HUDEP-2 (cell line): ENCODE results near the gene UBE2J2.
"Not testable (repeated sequence)": the region's sequence is repeated elsewhere in the genome, so short reads cannot be mapped to it uniquely, and the experiment has no call there.

Experiments
- DNase-seq, 76 experiments: peaks; one replicate each; lab custom pipeline; 2025; ENCODE audit not compliant: unreplicated experiment in 76 of 76; lab: John Stamatoyannopoulos, UW

The UBE2J2 gene

DNA sequence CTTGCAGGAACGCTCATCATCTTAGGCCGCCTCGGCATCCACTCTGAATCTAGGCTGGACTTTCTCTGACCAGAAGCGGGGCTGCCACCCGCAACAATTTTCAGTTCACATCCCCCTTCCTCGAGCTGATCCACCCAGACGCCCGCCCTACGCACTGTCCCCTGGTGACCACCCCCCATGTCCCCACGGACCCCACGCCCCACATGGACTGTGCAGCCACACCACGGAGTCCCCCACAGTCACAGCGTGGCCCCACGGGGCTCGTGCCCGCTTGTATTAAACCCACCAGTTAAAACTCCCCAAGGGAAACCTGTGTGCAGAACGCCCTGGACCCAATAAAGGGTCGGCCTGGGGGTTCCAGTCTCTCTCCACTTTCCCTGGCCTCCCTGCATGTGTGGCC lies 14.1 kb downstream of the UBE2J2 start:
- no peak for DNase-seq

DNA sequence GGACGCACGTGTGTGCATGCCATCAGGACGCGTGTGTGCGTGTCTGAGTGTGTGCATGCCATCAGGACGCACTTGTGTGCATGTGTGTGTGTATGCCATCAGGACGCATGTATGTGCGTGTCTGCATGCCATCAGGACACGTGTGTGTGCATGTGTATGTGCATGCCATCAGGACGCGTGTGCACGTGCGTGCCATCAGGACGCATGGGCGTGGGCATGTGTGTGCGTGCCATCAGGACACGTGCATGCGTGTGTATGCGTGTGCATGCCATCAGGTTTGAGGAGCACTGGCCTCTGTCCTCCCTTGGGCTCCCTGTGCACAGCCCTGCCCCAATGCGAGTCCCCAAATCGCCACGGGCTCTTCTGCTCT lies 14.6 kb downstream of the UBE2J2 start:
- no peak for DNase-seq

DNA sequence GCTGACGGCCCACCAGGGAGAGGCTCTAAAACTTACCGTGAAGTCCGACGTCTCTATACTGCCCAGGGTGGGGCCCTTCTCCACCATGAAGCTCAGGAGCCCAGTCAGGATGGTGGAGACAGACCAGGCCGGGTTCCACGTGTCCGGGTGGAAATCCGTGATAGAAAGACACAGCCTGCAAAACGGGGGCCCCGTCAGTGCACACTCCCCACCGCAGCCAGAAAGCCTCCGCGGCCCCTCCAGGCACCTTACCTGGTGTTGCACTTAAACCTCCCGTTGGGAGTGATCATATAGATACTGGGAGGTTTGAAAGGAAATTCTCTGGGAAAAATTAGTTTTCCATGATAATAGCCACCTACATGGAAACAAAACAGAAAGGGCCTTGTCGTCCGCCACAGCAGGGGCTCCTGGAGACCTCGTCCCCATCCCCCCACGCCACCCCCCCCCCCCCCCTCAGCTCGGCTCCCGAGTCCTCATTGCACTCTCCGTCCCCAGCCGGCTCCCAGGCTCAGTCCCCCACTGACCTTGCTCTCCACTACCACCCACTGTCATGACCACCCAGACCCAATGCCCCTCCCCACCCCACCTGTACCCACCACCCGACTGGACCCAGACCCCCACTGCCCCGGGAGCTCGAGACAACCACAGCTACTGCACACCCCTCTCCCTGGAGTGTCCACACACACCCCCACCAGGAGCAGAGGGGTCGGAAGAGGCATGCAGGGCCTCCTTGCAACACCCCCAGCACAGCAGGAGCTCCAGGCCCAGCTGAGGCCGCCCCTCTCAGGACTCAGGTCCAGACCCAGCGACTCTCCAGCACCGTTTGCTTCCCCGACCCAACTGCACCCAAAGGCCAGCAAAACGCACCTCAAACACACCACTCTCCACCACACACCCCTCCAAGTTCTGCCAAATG lies 16.4 kb downstream of the UBE2J2 start:
- DNase-seq, result no peak

DNA sequence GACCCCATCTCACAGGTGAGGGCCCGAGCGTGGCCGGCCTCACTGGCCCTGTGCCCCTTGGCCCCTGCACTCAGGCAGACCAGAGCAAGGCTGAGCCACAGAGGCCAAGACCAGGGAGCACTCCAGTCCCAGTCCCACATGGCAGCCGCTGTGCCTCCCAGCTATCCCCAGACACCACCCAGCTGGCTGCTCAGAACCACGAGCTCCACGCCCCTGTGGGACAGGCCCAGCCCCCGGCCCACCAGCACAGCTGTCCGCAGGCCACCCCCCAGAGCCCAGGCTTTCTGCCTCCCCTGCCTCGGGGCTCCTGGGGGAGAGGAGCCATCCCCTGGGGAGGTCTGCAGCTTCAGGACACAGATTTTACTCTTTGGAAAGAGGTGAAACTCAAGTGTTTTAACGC lies 18.0 kb downstream of the UBE2J2 start:
- no peak for DNase-seq

DNA sequence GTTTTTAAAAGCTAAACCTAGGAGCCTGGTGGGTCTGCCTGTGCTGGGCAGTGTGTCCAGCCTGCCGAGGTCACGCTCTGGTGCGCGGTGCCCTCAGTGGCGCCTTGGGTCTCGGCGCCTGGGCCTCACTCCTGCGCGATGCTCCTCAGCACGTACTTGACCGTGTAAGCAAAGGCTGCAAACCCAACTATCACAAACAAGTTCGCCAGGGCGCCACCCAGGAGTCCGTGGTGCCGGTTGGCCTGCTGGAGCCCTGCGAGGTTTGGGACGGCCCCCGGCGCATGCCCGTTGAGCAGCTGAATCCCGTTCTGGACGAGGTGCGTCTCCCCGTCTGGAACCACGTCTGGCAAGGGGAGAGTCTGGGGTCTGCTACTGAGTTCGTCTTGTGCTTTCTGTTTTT lies 18.6 kb downstream of the UBE2J2 start:
- no peak for DNase-seq

DNA sequence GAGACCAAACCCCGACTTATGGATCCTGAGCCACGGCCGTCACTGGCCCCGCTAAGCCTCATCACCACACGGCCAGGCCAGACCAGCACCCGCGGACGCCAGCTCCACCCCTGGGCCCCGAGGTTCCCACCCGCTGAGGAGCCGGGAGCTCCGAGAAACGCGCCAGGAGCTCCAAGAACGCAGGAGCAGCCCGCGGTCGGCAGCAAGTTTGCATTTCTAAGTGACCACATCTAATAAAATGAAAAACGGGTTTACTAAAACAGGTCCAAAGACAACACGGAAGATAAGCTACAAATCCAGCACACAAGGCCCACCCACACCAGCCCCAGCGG lies 19.0 kb downstream of the UBE2J2 start:
- DNase-seq, result no peak

DNA sequence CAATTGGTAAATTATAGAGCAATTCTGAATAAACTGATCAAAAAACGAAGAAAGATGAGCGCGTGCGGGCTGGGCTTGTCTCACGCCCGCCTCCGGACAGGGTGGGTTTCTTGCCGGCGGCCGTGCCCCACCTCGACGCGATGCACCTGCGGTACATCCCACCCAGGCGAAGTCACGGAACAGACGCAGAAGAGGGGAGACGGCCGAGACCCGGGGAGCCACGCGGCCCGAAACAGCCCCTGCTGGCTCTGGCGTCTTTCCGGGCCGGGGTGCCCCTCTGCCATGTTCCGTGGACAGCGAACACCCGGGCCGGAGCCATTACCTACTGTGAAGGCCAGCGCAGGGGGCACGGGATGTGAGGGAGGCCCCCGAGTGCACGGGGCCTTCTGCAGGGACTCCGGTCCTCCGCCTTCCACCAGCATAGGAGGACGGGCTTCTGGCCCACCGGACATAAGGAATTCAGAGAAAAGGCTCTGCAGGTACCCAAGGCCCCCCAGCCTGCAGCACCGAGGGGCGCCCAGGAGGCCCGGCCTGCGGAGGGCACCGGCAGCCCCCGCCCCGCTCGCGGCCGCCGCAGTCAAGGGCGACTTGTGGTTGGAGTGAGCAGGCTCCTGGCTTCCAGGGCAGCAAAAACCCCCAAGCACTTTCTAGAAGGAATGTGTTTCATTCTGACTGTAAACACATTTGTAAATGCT lies 19.5 kb downstream of the UBE2J2 start:
- no peak for DNase-seq

DNA sequence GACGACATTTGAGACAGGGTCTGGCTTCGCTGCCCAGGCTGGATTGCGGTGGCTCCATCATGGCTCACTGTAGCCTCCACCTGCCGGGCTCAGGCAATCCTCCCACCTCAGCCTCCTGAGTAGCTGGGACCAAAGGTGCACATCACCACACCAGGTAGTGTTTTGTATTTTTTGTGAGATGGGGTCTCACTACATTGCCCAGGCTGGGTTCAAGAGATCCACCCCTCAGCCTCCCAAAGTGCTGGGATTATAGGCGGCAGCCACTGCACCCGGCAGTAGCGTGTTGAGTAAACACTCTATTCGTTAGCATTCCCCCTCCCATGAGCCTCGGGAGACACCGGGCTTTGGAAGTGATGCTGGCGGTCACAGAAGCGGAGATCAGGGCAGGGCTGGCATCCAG lies 20.3 kb downstream of the UBE2J2 start:
- no peak for DNase-seq

DNA sequence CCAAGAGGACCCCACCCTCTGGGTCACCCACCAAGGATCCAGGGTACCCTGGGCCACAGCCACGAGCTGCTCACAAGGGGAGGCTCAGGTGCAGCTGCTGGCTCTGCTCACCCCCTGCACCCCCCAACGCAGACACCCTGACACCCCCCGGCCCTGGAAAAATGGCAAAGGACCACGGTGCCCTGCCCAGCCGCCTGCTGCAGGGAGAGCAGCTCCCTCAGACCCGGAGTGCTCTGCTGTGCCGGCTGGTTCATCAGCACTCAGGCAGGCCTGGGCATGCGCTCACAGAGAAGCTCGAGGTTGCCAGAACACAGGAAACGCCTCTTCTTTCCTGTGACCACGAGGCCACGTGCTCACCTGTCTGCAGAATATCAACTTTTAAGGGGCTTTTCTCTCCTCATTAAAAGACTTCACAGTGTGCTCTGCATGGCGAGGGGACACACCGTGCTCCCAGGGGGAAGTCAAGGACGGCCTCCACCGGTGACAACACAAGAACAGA lies 22.8 kb downstream of the UBE2J2 start:
- DNase-seq, result no peak

DNA sequence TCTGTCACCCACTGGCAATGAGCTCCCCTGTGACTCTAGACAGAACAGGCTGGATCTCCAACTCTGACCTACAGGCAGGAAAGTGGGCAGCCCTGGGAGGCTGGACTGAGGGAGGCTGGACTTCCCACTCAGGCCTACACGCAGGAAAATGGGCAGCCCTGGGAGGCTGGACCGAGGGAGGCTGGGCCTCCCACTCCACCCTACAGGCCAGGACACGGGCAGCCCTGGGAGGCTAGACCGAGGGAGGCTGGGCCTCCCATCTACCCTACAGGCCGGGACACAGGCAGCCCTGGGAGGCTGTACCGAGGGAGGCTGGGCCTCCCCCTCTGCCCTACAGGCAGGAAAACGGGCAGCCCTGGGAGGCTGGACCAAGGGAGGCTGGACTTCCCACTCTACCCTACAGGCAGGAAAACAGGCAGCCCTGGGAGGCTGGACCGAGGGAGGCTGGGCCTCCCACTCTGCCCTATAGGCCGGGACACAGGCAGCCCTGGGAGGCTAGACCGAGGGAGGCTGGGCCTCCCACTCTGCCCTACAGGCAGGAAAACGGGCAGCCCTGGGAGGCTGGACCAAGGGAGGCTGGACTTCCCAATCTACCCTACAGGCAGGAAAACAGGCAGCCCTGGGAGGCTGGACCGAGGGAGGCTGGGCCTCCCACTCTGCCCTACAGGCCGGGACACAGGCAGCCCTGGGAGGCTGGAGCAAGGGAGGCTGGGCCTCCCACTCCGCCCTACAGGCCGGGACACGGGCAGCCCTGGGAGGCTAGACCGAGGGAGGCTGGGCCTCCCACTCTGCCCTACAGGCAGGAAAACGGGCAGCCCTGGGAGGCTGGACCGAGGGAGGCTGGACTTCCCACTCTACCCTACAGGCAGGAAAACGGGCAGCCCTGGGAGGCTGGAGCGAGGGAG lies 25.4 kb downstream of the UBE2J2 start:
- DNase-seq, result not testable (repeated sequence)

DNA sequence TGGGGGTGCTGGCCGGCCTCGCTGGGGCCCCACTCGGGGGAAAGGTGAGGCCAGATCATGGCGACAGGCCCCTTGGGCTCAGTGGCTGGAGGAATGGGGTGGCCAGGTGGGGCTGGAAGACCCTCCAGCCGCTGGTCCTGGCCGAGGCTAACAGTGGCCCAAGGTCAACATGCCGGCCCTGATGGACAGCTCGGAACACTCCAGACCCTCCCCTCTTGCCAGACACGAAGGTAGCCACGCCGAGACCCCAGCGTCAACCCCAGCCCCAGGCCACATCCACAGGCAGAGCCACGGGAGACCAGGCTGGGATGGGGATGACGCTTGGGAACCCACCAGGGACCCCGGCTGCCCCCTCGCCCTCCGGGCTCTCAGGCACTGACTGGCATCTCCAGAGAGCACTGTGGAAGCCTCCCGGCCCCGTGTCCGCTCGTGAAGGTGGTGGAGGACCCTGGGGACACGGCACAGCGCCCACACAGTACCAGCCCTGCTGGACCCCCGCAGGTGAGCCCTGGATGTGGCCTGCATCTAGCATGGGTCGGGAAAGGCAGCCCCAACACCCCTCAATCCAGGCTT lies 26.2 kb downstream of the UBE2J2 start:
- DNase-seq, result no peak

DNA sequence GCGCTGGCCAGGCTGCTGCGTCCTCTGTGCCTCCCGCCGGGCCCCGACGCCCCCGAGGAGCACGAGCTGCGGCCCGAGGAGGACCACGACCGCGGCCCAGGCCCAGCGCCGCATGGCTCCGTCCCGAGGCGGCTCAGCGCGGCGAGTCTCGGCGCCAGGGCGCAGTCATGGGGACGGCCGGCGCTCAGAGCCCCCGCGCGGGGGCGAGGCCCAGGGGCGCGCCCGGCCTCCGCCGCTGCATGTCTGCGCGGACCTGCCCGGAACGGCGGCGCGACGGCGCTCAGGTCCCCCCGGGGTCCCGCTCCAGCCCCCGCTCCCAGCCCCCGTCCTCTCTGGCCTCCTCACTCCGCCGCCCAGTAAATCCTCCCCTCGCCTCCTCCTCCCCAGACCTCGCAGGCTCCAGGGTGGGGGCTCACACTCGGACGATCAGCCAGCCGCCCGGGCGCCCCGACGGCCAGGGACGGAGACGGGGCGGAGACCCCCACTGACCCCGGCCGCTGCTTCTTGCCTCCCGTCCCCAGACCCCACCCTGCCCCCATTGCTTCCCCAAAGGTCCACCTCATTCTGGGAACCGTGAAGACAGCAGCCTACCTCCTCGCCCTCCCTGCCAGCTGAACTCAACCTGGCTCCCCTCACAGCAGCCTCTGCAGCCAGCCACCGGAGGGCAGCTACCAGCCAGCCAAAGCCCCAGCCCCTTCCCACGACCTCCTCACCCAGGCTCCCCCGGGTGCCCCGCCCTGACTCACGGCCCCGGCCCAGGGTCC lies 26.9 kb downstream of the UBE2J2 start, which contains the start of gene C1QTNF12:
C1QTNF12 (minus strand) TSS at position 146 of the 764 bp plus-strand sequence; CDS start at position 114, 32 bp downstream.
- DNase-seq, result no peak

DNA sequence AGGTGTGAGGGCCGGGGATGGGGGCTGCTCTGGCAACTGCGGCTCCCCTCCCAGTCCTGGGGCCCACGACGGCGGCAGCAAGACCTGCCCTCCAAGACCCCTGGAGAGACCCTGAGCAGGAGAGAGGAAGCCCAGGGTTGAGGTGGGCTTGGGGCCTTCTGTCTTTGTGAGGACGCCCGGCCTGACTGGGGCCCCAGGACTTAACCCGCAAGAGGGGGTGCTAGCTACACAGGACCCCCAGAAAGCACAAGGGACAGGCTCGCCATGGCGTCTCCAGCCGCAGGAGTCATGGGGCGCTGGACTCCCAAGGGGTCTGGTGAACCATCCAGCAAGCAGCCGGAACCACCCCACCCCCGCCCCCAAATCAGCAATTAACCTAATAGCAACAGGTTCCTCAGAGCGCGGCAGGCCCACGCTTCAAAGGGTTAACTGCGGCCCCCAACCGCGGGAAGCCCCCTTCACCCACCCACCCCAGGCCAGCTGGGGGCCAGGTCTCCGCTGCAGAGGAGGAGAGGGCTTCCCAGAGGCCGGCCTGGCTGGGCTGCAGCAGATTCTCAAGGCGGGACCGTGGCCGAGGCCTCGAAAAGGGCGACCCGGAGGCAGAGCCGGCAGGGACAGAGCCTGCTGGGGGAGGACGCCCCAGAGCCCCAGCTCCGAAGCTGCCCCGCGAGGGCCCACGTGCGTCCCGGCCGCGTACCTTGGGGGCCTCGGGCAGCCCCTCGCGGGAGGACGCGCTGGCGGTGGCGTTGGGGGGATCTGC lies 27.7 kb downstream of the UBE2J2 start:
- no peak for DNase-seq

DNA sequence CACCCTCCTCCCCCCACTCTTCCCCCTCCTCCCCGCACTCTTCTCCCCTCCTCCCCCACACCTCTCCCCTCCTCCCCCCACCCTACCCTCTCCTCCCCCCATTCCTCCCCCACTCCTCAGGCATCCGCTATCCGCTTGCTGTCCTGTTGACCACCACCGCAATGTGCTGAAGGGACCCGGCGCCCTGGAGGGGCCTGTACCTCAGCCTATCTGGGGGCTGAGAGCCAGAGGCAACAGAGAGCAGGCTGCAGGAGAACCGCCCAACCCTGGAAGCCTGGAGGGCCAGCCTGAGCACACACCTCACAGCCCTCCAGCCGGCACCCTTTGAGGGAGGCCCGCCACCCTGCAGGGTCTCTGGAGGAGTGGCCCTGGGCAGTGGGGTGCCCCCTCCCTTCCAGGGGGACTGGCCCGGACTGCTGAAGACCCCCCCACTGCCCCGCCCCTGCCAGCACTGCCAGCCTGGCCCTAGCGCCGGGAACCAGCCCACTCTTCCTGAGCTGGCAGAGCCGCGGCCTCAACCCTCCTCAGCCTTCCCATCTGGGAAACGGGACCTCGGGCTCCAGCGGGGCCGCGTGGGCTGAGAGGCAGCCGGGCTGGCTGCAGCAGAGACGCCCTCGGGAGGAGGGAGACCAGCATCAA lies 28.4 kb downstream of the UBE2J2 start:
- no peak for DNase-seq

DNA sequence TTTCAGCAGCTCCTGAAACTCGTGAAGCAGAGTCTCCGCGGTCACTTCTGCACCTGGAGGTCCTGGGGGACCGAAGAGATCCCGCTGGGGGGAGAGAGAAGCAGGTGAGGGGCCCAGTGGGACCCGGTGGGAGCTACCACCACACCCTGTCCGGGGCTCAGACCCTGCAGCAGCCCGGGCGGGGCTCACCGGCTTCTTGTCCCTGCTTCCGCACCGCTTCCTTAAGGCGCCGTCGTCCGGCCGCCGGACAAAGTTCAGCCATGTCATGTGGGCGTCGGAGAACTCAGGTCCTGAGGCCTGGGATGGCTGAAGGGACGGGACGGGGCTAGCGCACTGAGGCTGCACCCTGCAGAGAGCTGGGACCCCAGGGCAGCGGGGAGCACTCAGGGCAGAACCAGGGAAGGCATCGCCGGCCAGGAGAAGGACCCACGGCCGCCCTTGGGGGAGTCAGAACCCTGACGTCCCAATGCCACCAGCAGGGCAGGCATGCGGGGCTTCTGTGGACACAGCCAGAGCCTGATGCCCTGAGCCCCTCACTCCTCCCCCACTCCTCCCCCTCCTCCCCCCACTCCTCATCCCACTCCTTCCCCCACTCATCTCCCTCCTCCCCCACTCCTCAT lies 29.4 kb downstream of the UBE2J2 start:
- DNase-seq, result no peak

DNA sequence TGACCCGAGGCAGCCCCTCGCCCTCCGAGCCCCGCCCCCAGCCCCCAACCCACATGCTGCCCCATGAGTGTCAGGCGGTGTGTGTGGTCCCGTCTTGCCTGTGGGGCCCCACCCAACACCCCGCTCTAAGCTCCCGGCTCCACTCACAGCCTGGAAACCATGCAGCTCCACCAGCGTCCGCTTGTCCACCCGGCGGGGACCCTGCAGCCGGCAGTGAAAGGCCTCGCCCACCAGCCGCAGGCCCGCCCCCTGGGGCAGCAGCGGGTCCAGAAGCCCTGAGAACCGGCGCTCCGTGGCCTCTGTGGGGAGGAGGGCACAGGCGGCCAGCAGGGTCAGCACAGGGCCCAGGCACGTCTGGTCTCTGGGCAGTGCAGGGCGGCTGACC lies 29.9 kb downstream of the UBE2J2 start:
- DNase-seq, result no peak

DNA sequence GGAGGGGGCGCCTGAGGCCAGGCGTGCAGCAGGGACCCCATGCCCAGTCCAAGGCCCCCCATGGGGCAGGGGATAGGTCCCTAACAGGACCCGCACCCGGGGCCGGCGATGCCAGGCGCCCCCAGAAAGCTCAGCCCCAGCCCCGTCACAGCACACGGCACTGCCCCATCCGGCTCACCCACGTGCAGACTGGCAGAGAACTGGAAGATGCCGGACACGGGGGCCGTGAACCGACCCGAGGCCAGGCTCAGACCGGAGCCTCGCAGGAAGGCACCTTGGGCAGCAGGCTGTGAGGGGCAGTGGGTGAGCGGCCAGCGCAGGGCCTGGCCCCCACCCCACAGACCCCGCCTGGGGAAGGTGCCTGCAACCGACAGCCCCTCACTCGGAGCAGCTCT lies 30.4 kb downstream of the UBE2J2 start:
- DNase-seq, result no peak
